Heart right ventricle (tissue), 16 donors: Measurements from ENCODE around the gene CCDC87. TPM values are rescaled to one million over a fixed set of nuclear protein-coding genes. Genes with fewer than 3 reads are reported as not detected.
A peak's percentile ranks its signal among the peaks of the same experiment; 100 is the strongest.

Source experiments
- ATAC-seq, 8 donors: fragments of 200-7000 bp; cut with Tn5 transposase; one replicate each; pipeline ENCODE4 v1.9.1; 2020; ENCODE audit warnings: mild to moderate bottlenecking in 8 of 8, moderate library complexity in 8 of 8, moderate number of reproducible peaks in 1 of 8
- DNase-seq, 2 donors: peaks; one replicate each; pipeline ENCODE4 v3.0.0-alpha.2; 2020
- H3K27ac ChIP-seq, 10 donors: fragments of 200-600 bp; sonication (generic) in 2 of 10; one replicate each; pipeline versions ENCODE4 v1.5.0 to v1.8.0; 2020 to 2022; ENCODE audit warnings: mild to moderate bottlenecking in 3 of 10
- H3K27me3 ChIP-seq, 7 donors: fragments of 200-600 bp; one replicate each; pipeline ENCODE4 v1.8.0; 2021 to 2022; ENCODE audit warnings: mild to moderate bottlenecking in 2 of 7
- H3K36me3 ChIP-seq, 9 donors: fragments of 200-600 bp; sonication (generic) in 1 of 9; one replicate each; pipeline versions ENCODE4 v1.5.0 to v1.8.0; 2020 to 2022; ENCODE audit warnings: mild to moderate bottlenecking in 2 of 9
- H3K4me1 ChIP-seq, 9 donors: fragments of 200-600 bp; sonication (generic) in 1 of 9; one replicate each; pipeline versions ENCODE4 v1.5.0 to v1.8.0; 2020 to 2022; ENCODE audit warnings: mild to moderate bottlenecking in 4 of 9
- H3K4me3 ChIP-seq, 10 donors: fragments of 200-600 bp; sonication (generic) in 2 of 10; one replicate each; pipeline versions ENCODE4 v1.5.0 to v1.8.0; 2020 to 2022; ENCODE audit warnings: mild to moderate bottlenecking in 7 of 10, moderate library complexity in 2 of 10
- H3K9me3 ChIP-seq, 11 donors: fragments of 200-600 bp in 10 of 11; sonication (generic) in 2 of 11; one replicate each; pipeline versions ENCODE4 v1.5.0 to v1.8.0; 2013 to 2022; ENCODE audit warnings: mild to moderate bottlenecking in 2 of 11, control low read depth in 1 of 11, moderate library complexity in 1 of 11
- CTCF ChIP-seq, 9 donors: fragments of 200-600 bp; sonication (generic) in 2 of 9; IDR thresholded peaks; one replicate each; pipeline versions ENCODE4 v1.5.0 to v1.8.0; 2021 to 2022; ENCODE audit warnings: antibody characterized with exemption in 9 of 9, mild to moderate bottlenecking in 5 of 9, moderate library complexity in 1 of 9
- WGBS, 2 donors: extraction: QIAGEN DNeasy Blood & Tissue Kit; methylation state at CpG; one replicate each; pipeline ENCODE4 v1.1.7; 2013; ENCODE audit warnings: inconsistent platforms in 1 of 2; 5-methylcytosine and 5-hydroxymethylcytosine counted together
- intact Hi-C, 10 donors: fragments of 100-400 bp; cut with DNase I; formaldehyde crosslinking; loops; one replicate each; pipeline versions ENCODE4 v1.11.1 to v1.14.2; 2022
- polyA plus RNA-seq, 2 donors: library from polyadenylated mRNA; stranded (reverse); fragments of 200-250 nt; gene quantifications; one replicate each; pipeline ENCODE4 v1.2.3, GENCODE V29; 2013
- total RNA-seq, 10 donors: library from RNA; stranded (reverse); fragmentation: NEBNext Ultra II Directional in 3 of 10; extraction: Animal tissue kit (Norgen Biotek cat#: 25700) in 3 of 10; gene quantifications; one replicate each; pipeline versions ENCODE4 v1.2.1 to v1.2.4, GENCODE V29; 2021 to 2023
- donor health status: Arrhythmogenic right ventricular cardiomyopathy.
- donor health status: ischemic (EF 13 %, LVEDD 7.1; RV severe dilation, severe dysfunction).
- donor health status: healthy with polysubstance abuse.
- donor health status: DM: no; HTN: yes; CAD: no.
- donor health status: DM: no; HTN: no; CAD: no.
- donor health status: ischemic (EF 25% LVEDD 6.9; RV normal size, moderate dysfunction).
- donor health status: ischemic (EF 25% LVEDD 5.7; RV mildly dilated, moderate dysfunction).
- donor health status: healthy.
- donor health status: DM: yes; HTN: yes; CAD: no.
- donor health status: Ischemic cardiomyopathy.
- donor health status: ischemic (EF 35%, LVEDD 5.7; RV mildly dilated, moderate dysfunction).
- donor health status: nonischemic (EF 11% LVEDD 7.7; RV severe dilation, severe dysfunction).
- donor health status: DM: yes; HTN: yes; CAD: no.
- donor health status: PGD.
- donor health status: ischemic (EF 29% LVEDD 5.4; RV normal size, mild dysfunction).
- donor health status: nonischemic (EF 23%, LVEDD 6.1; RV moderate dilation, normal function).

Gene CCDC87
- total and polyA plus RNA-seq, 12 donors = 0.14 to 0.66 (median 0.33) TPM

- Histone ChIP-seq H3K36me3 (peaks cover 0 to 99% (median 60%) of the 10 kb centered on the region in 9 donors), H3K9me3 (no peaks in the 10 kb centered on the region), H3K27me3 (no peaks in the 10 kb centered on the region), H3K4me1 (peaks cover 22 to 62% (median 49%) of the 10 kb centered on the region in 9 donors), H3K27ac (no peak overlapping the region), H3K4me3 (no peak overlapping the region)
- WGBS, 2 donors = 93% methylated on average over 26 of the region's 26 CpGs
- TF ChIP-seq CTCF (IDR thresholded peaks at IDR 0.05) = no peak
- intact Hi-C loops = no loop called here
- ATAC-seq (peak in 1 of 8 donors; percentile 40), DNase-seq (no peak)
These were observed 32.3 kb upstream of the CCDC87 start for GRCh38 chr11:66625041-66625751.

GRCh38 chr11:66624450-66624849 is 31.6 kb upstream of the CCDC87 start:
- WGBS, 2 donors = 81 to 82% methylated on average over 16 of the region's 16 CpGs

GRCh38 chr11:66619080-66619554 is 26.3 kb upstream of the CCDC87 start:
- Histone ChIP-seq H3K4me3 (peak overlapping the region in 8 of 10 donors; percentile 56 to 92 (median 82)), H3K27me3 (no peaks in the 10 kb centered on the region), H3K4me1 (peaks cover 21 to 77% (median 71%) of the 10 kb centered on the region in 9 donors), H3K9me3 (no peaks in the 10 kb centered on the region), H3K36me3 (peaks cover 0 to 52% (median 3%) of the 10 kb centered on the region in 9 donors), H3K27ac (peak overlapping the region; percentile 14 to 96 (median 93))
- intact Hi-C loops = loop anchor here in 1 of 10 donors (5.0 kb wide), 1 partner anchor 58 kb away; the partner anchor contains the start of gene RBM4B
- ATAC-seq = peak in 5 of 8 donors; percentile 1 to 29 (median 2)
- TF ChIP-seq CTCF (IDR thresholded peaks at IDR 0.05) = no peak
- no peak for DNase-seq
- WGBS, 2 donors = 25 to 37% methylated on average over 4 of the region's 4 CpGs

More at GRCh38 chr11:66624450-66624849, 31.6 kb upstream of the CCDC87 start:
- DNase-seq (no peak), ATAC-seq (peak in 4 of 8 donors; percentile 15 to 53 (median 21))
- TF ChIP-seq CTCF (IDR thresholded peaks at IDR 0.05) = no peak
- Histone ChIP-seq H3K27me3 (no peaks in the 10 kb centered on the region), H3K9me3 (no peaks in the 10 kb centered on the region), H3K4me1 (peaks cover 22 to 68% (median 54%) of the 10 kb centered on the region in 9 donors), H3K27ac (no peak overlapping the region), H3K36me3 (peaks cover 0 to 97% (median 54%) of the 10 kb centered on the region in 9 donors), H3K4me3 (no peak overlapping the region)
- intact Hi-C loops = no loop called here

- Histone ChIP-seq H3K27me3 (no peaks in the 10 kb centered on the region), H3K4me1 (peaks cover 10 to 61% (median 53%) of the 10 kb centered on the region in 9 donors), H3K4me3 (peak overlapping the region; percentile 56 to 94 (median 82)), H3K36me3 (peaks cover 0 to 34% (median 0%) of the 10 kb centered on the region in 9 donors), H3K27ac (peak overlapping the region; percentile 69 to 96 (median 94)), H3K9me3 (no peaks in the 10 kb centered on the region)
- TF ChIP-seq CTCF (IDR thresholded peaks at IDR 0.05) = no peak
- peak; percentile 76 to 80 for DNase-seq
- intact Hi-C loops = loop anchor here in 2 of 10 donors (2.0 to 5.0 kb wide), 2 partner anchors 22 to 60 kb away; partner anchors contain the start of genes RBM4 (in 2 of the 2) and RBM4B (in 1 of the 2)
- ATAC-seq = peak; percentile 5 to 65 (median 48)
- 1% methylated on average over 38 of the region's 38 CpGs for WGBS, 2 donors
These were observed 24.4 kb upstream of the CCDC87 start for GRCh38 chr11:66617155-66617834.
